Activated CD4-positive, alpha-beta T cell treated with anti-CD3 and anti-CD28 coated beads for 36 hours (primary cell): Measurements from ENCODE around the gene SOSTDC1. TPM values are rescaled to one million over a fixed set of nuclear protein-coding genes. Genes with fewer than 3 reads are reported as not detected.

Source experiments
- ATAC-seq: fragments of 200-7000 bp; cut with Tn5 transposase; one replicate; pipeline ENCODE4 v1.10.0; 2021; ENCODE audit warnings: mild to moderate bottlenecking, moderate library complexity
- CTCF ChIA-PET: fragments of 350-600 bp; sonication (Branson Sonifier 250); formaldehyde crosslinking; loops from one replicate; lab custom pipeline; 2021; ENCODE audit warnings: antibody characterized with exemption; lab: Charles Lee
- POLR2A ChIA-PET: fragments of 350-600 bp; sonication (Branson Sonifier 250); formaldehyde crosslinking; loops from one replicate; lab custom pipeline; 2021; ENCODE audit warnings: antibody characterized with exemption, inconsistent platforms; lab: Charles Lee
- DNase-seq: peaks from one replicate; pipeline ENCODE4 v3.0.0-alpha.2; 2020
- H3K27ac Mint-ChIP-seq: one replicate; pipeline ENCODE4 v1.8.0; 2021; ENCODE audit warnings: mixed read lengths
- H3K27me3 Mint-ChIP-seq: one replicate; pipeline ENCODE4 v1.8.0; 2021; ENCODE audit warnings: mixed read lengths
- H3K36me3 Mint-ChIP-seq: one replicate; pipeline ENCODE4 v1.8.0; 2021; ENCODE audit warnings: low read depth, mixed read lengths
- H3K4me1 Mint-ChIP-seq: one replicate; pipeline ENCODE4 v1.8.0; 2021; ENCODE audit warnings: mixed read lengths
- H3K4me3 Mint-ChIP-seq: one replicate; pipeline ENCODE4 v1.8.0; 2021; ENCODE audit warnings: mild to moderate bottlenecking, moderate library complexity, mixed read lengths
- H3K9me3 Mint-ChIP-seq: one replicate; pipeline ENCODE4 v1.8.0; 2021; ENCODE audit warnings: low read depth, mixed read lengths
- intact Hi-C, 2 experiments: fragments of 100-400 bp; cut with DNase I in 1 of 2; cut with micrococcal nuclease in 1 of 2; formaldehyde crosslinking; loops; one replicate each; pipeline versions ENCODE4 v1.14.2 to v1.15.1; 2022 to 2024; cut with DNase I, micrococcal nuclease
- total RNA-seq, 2 experiments: library from RNA; stranded (reverse); gene quantifications; one replicate each; pipeline ENCODE4 v1.2.3, GENCODE V29; 2021

SOSTDC1 gene
- total RNA-seq, 2 experiments from 2014 or later = not detected

DNA sequence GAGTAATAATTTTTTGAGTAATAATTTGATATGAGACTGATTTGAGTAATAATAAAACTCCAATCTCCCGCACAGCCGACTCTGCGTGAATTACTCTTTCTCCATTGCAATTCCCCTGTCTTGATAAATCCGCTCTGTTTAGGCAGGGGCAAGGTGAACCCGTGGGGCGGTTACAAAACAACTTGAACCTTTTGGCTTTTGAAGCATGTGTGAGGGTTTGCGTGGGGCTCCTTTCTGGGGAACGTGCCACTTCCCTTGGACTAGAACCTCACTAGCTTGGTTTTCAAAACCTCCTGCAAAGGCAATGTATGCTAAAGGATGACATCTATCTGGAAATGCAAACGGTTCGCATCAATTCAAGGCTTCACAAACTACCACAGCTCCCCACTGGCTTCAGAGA, 45.7 kb downstream of the SOSTDC1 start:
- ChIA-PET CTCF (interaction anchor here (0.5 to 4.4 kb wide), 7 partner anchors 9 to 165 kb away, joined by 3 to 27 read pairs (median 3); no protein-coding TSS in a partner anchor), POLR2A (interaction anchor here (0.7 to 1.3 kb wide), 2 partner anchors 145 to 226 kb away, joined by 4 read pairs; partner anchors contain the start of genes ANKMY2 and BZW2)
- Mint-ChIP-seq H3K36me3 (no peaks in the 10 kb centered on the region), H3K4me3 (peak overlapping the region; percentile 78), H3K27ac (peak overlapping the region; percentile 97), H3K4me1 (peaks cover 20% of the 10 kb centered on the region), H3K9me3 (no peaks in the 10 kb centered on the region), H3K27me3 (no peaks in the 10 kb centered on the region)
- DNase-seq (no peak), ATAC-seq (no peak)
- intact Hi-C loops = loop anchor here (1.0 to 5.0 kb wide), 5 partner anchors 145 to 341 kb away; partner anchors contain the start of genes ANKMY2 (in 1 of the 2) and BZW2 (in 1 of the 2)

DNA sequence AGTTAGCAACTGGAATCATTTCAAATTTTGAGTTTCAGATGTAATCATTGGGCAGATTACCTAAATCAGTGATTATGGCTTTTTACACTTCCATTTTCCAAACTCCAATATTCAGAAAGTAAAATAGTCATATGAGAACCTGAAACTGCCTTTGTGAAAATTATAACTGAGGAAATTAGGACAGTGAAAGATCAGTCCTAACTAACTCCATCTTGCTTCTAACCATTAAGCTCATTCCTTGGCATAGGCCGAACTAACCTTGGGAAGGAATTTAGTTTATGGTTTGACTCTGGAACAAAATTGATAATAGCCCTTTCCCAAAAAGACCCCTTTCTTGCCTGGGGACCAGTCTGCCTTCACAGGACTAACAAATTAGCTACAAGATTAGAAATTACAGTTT, 46.4 kb downstream of the SOSTDC1 start:
- ChIA-PET POLR2A (no interaction called here), CTCF (no interaction called here)
- intact Hi-C loops = no loop called here
- ATAC-seq (no peak), DNase-seq (no peak)
- no peaks in the 10 kb centered on the region for H3K27me3 Mint-ChIP-seq
- no peaks in the 10 kb centered on the region for H3K9me3 Mint-ChIP-seq
- no peak overlapping the region for H3K27ac Mint-ChIP-seq
- peaks cover 20% of the 10 kb centered on the region for H3K4me1 Mint-ChIP-seq
- H3K36me3 Mint-ChIP-seq = no peaks in the 10 kb centered on the region
- peak overlapping the region; percentile 78 for H3K4me3 Mint-ChIP-seq

DNA sequence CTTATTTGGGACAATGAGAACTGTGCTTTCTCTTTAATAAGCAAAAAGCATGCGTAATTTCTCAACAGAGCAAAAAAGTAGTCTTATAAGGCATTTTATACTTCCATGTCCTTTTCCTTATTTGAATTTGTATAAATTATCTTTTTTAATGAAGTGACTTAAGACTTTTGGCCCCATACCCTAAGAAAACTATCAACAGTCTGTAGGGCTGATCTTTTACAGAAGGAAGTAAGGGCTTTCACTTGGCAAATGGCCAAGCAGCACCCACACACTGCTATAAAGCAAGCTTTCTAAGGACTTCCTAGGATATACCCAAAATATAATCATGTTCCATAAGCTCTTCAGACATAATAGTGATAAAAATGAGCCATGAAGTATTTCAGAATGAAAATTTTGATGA, 47.6 kb downstream of the SOSTDC1 start:
- Mint-ChIP-seq H3K36me3 (no peaks in the 10 kb centered on the region), H3K27ac (no peak overlapping the region), H3K27me3 (no peaks in the 10 kb centered on the region), H3K4me1 (peaks cover 20% of the 10 kb centered on the region), H3K4me3 (no peak overlapping the region), H3K9me3 (no peaks in the 10 kb centered on the region)
- CTCF ChIA-PET = no interaction called here
- DNase-seq (no peak), ATAC-seq (no peak)
- intact Hi-C loops = no loop called here
- POLR2A ChIA-PET = no interaction called here

DNA sequence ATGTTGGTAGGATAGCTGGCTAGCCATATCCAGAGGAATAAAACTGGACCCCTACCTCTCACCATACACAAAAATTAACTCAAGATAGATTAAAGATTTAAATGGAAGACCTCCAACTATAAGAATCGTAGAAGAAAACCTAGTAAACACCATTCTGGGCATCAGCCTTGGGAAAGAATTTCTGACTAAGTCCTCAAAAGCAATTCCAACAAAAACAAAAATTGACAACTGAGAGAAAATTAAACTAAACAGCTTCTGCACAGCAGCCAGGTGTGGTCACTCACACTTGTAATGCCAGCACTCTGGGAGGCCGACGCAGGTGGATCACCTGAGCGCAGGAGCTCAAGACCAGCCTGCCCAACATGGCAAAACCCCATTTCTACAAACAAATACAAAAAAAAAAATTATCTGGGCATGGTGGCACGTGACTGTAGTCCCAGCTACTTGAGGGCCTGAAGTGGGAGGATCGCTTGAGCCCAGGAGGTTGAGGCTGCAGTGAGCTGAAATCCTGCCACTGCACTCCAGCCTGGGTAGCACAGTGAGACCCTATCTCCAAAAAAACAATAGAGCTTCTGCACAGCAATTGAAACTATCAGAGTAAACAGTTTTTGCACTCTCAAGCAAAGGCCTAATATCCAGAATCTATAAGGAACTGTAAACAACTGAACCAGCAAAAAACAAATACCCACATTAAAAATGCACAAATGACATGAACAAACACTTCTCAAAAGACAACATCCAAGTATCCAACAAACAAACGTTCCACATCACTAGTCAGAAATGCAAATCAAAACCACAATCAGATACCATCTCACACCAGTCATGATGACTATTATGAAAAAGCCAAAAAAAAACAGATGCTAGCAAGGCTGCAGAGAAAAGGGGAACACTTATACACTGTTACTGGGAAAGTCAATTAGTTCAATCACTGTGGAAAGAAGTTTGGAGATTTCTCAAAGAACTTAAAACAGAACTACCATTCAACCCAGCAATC, 49.0 kb downstream of the SOSTDC1 start:
- ChIA-PET POLR2A (interaction anchor here (0.6 kb wide), 1 partner anchor 304 kb away, joined by 6 read pairs; no protein-coding TSS in a partner anchor), CTCF (interaction anchor here (1.2 to 1.5 kb wide), 2 partner anchors 10 to 16 kb away, joined by 4 read pairs; no protein-coding TSS in a partner anchor)
- H3K27ac Mint-ChIP-seq = no peak overlapping the region
- DNase-seq (no peak), ATAC-seq (no peak)
- no peaks in the 10 kb centered on the region for H3K36me3 Mint-ChIP-seq
- peaks cover 17% of the 10 kb centered on the region for H3K4me1 Mint-ChIP-seq
- no peak overlapping the region for H3K4me3 Mint-ChIP-seq
- intact Hi-C loops = no loop called here
- no peaks in the 10 kb centered on the region for H3K27me3 Mint-ChIP-seq
- H3K9me3 Mint-ChIP-seq = no peaks in the 10 kb centered on the region

DNA sequence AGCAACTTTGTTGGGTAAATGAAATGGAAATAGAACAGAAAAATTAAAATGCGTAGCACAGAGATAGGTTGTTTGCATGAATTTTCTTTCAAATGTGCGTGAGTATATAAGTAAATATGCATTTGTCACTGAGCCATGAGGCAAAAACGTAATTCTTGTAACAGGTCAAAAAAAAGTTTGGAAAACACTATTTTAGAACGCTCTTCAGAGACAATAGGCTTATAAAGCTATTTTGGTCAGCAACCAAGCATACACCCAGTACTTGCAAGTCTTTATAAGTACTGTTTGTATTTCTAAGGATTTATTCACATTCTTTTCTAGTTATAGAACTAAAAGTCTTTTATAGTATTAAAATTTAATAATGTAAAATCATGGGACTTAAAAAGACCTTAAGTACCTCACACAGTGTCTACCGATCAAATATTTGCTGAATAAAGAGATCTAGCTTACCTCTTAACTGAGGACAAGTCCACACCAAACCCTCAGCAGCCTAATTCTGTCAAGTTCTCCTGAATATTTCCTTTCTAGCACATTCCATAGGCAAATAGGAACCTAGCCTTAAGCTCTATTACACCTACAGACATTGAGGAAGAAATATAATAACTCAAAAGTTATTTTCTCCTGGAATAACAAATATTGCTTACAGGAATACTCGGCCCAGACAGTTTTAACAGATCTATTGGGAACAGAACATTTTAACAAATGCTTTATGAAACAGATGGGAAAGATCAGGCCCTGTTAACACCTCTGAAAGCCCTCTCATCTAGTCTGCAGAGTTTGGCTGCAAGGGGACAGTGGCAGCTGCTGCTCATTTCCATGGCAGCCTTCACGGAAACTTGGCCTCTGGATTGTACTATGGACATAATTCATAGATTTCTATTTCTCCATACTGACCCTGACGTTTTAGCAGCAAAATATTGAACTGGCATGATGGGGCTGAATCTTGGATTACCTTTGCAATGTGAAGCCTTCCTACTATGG, 53.0 kb downstream of the SOSTDC1 start:
- CTCF ChIA-PET = interaction anchor here (1.6 kb wide), 1 partner anchor 152 kb away, joined by 4 read pairs; no protein-coding TSS in a partner anchor
- peaks cover 3% of the 10 kb centered on the region for H3K4me1 Mint-ChIP-seq
- no peak for ATAC-seq
- DNase-seq = no peak
- intact Hi-C loops = no loop called here
- no peaks in the 10 kb centered on the region for H3K9me3 Mint-ChIP-seq
- POLR2A ChIA-PET = no interaction called here
- no peaks in the 10 kb centered on the region for H3K27me3 Mint-ChIP-seq
- no peak overlapping the region for H3K27ac Mint-ChIP-seq
- no peaks in the 10 kb centered on the region for H3K36me3 Mint-ChIP-seq
- no peak overlapping the region for H3K4me3 Mint-ChIP-seq

Other genes starting within 250 kb of the SOSTDC1 start
- gene CRPPA, start 44.2 kb downstream of the SOSTDC1 start, total RNA-seq = 1 to 10 TPM; 1.0 to 1.4 TPM
- gene LRRC72, start 61.1 kb upstream of the SOSTDC1 start, total RNA-seq = not detected
- 10 to 100 TPM in 1 of 2 experiments, 1 to 10 TPM in 1; 9.0 to 10.1 TPM for gene ANKMY2, start 180.0 kb upstream of the SOSTDC1 start, total RNA-seq
- 100 to 1,000 TPM; 106 to 113 TPM for gene BZW2, start 180.4 kb upstream of the SOSTDC1 start, total RNA-seq